ENCODE data around the gene CLDN6.

- no peak for TF ChIP-seq CTCF (IDR thresholded peaks at IDR 0.05)
- no peak for TF ChIP-seq POLR2A (IDR thresholded peaks at IDR 0.05)
These were observed 30.1 kb downstream of the CLDN6 start for GRCh38 chr16:2987833-2988232.

Data from right lobe of liver (tissue), 4 donors.